ENCODE data around the gene PDSS2. TPM values are rescaled to one million over a fixed set of nuclear protein-coding genes. Genes with fewer than 3 reads are reported as not detected.
A peak's percentile ranks its signal among the peaks of the same experiment; 100 is the strongest.

The PDSS2 gene
- total RNA-seq, 1 experiment from 2014 or later = 12.1 TPM

DNA sequence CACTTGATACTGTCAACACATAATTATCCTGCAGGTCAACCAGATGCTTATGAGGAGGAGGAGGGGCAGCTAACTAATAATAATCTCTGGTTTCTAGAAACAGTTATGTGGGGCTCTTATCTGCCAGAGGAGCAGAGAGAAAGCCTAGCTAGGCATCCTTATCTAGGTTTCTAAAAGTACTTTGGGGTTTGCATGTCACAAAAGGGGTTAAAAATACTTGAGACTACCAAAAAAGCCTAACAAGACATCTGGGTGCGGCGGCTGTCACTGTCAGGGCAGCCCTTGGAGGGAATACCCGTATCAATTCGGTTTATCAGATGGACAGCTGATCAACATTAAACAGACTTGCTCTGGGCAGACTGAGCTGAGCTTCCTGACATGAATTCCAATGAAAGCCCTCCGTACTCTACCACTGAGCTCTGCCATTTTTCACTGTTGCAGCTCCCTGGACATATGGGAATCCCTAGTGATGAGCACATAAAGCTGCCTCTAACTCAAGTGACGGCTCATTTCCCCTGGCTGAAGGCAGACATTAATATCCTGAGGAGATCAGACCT, 166.6 kb downstream of the PDSS2 start:
- Histone ChIP-seq H3K23me2 (ENCODE audit: insufficient read length, low read depth, low read length, poor library complexity, severe bottlenecking) (no peaks in the 10 kb centered on the region), H2BK12ac (ENCODE audit: insufficient read length, low read depth, low read length) (no peak overlapping the region), H3K79me1 (ENCODE audit: insufficient read depth, low read depth, low read length, poor library complexity, severe bottlenecking) (no peaks in the 10 kb centered on the region), H2AK5ac (ENCODE audit: insufficient read length, low read length) (no peak overlapping the region), H4K8ac (replicated peaks; ENCODE audit: insufficient read length, low read depth, low read length) (no peak overlapping the region), H3K18ac (ENCODE audit: insufficient read length, low read depth, low read length) (no peak overlapping the region), H2BK120ac (ENCODE audit: low read depth, low read length, poor library complexity, severe bottlenecking) (no peak overlapping the region), H3K4me2 (ENCODE audit: insufficient read depth, insufficient read length, low read length) (no peak overlapping the region), H3K9ac (ENCODE audit: extremely low read depth, insufficient read length, low read length) (no peak overlapping the region), H3K4ac (ENCODE audit: low read depth, low read length) (no peak overlapping the region), H3K27me3 (ENCODE audit: insufficient read depth, low read length) (no peaks in the 10 kb centered on the region), H4K91ac (ENCODE audit: insufficient read length, low read depth, low read length) (no peak overlapping the region), H3K23ac (ENCODE audit: insufficient read length, low read depth, low read length) (no peak overlapping the region), H3K79me2 (ENCODE audit: insufficient read depth, low read length) (no peaks in the 10 kb centered on the region), H2BK20ac (ENCODE audit: low read depth, low read length, poor library complexity, severe bottlenecking) (no peak overlapping the region), H3K14ac (ENCODE audit: insufficient read depth, low read length) (no peak overlapping the region), H2BK15ac (ENCODE audit: low read depth, low read length) (no peak overlapping the region), H4K5ac (ENCODE audit: insufficient read length, low read depth, low read length) (no peak overlapping the region), H2AFZ (ENCODE audit: low read length) (no peak overlapping the region), H2BK5ac (ENCODE audit: insufficient read length, low read length) (no peak overlapping the region), H3K27ac (ENCODE audit: insufficient read length, low read depth, low read length) (no peak overlapping the region), H3K4me1 (ENCODE audit: insufficient read depth, low read length) (peaks cover 7% of the 10 kb centered on the region; the same call in 1 of the 2 replicates), H3K56ac (ENCODE audit: insufficient read length, low read depth, low read length) (no peak overlapping the region), H4K20me1 (ENCODE audit: control insufficient read depth, insufficient read depth, insufficient read length) (no peaks in the 10 kb centered on the region), H3K9me3 (ENCODE audit: control insufficient read depth, low read depth, low read length) (no peaks in the 10 kb centered on the region), H3T11ph (ENCODE audit: low read length) (no peak overlapping the region)
- H3K4me3 Mint-ChIP-seq = no peak overlapping the region
- H3K27ac Mint-ChIP-seq = peak overlapping the region in 1 of 3 experiments; percentile 26; a peak in 2 of 7 replicates
- H3K4me1 Mint-ChIP-seq = peaks cover 34 to 38% of the 10 kb centered on the region in 2 experiments
- TF ChIP-seq, protein P1, sequence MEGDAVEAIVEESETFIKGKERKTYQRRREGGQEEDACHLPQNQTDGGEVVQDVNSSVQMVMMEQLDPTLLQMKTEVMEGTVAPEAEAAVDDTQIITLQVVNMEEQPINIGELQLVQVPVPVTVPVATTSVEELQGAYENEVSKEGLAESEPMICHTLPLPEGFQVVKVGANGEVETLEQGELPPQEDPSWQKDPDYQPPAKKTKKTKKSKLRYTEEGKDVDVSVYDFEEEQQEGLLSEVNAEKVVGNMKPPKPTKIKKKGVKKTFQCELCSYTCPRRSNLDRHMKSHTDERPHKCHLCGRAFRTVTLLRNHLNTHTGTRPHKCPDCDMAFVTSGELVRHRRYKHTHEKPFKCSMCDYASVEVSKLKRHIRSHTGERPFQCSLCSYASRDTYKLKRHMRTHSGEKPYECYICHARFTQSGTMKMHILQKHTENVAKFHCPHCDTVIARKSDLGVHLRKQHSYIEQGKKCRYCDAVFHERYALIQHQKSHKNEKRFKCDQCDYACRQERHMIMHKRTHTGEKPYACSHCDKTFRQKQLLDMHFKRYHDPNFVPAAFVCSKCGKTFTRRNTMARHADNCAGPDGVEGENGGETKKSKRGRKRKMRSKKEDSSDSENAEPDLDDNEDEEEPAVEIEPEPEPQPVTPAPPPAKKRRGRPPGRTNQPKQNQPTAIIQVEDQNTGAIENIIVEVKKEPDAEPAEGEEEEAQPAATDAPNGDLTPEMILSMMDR (conservative IDR thresholded peaks at IDR 0.05) = no peak
- H3K27me3 Mint-ChIP-seq (ENCODE audit: low read depth) = no peaks in the 10 kb centered on the region
- H3K9me3 Mint-ChIP-seq = no peaks in the 10 kb centered on the region; a peak in 1 of 5 replicates
- no CpG with 5 or more reads among the region's 6 CpGs for WGBS (ENCODE audit: extremely low coverage, insufficient read length, low lambda C conversion rate)
- H3K36me3 Mint-ChIP-seq (ENCODE audit: insufficient read depth in 1 of 3, low read depth in 3 of 3) = no peaks in the 10 kb centered on the region
- no peak for DNase-seq
